GM10266 (cell line): ENCODE results near the gene STK40.

ENCODE experiments used
- DNase-seq: peaks from one replicate; pipeline ENCODE4 v3.0.0; 2012; ENCODE audit errors: extremely low spot score
- TF ChIP-seq, protein P1 (sequence below): IDR thresholded peaks from 2 replicates; pipeline ENCODE4 v1.5.1; 2012; ENCODE audit warnings: mild to moderate bottlenecking, low read depth; ENCODE audit not compliant: control insufficient read depth, insufficient read depth; ENCODE audit errors: missing control alignments

Gene STK40

DNA sequence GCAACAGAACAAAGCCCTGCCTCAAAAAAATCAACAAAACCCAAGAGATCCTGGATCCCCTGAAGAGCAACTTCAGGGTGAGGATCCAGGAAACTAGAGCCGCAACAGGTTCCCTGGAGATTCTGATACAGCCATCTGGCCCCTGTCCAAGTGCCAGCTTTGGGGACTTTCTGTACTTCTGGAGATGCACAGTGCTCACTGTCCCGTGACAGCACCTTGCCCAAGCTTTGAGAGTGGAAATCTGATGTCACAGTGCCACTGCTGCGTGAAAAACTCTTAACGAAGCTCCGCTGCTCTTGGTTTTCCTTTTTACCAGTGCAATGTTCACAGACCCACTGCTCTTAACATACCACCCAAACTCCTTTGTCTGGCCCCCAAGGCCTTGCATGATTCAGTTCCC lies 26.3 kb downstream of the STK40 start:
- TF ChIP-seq, protein P1, sequence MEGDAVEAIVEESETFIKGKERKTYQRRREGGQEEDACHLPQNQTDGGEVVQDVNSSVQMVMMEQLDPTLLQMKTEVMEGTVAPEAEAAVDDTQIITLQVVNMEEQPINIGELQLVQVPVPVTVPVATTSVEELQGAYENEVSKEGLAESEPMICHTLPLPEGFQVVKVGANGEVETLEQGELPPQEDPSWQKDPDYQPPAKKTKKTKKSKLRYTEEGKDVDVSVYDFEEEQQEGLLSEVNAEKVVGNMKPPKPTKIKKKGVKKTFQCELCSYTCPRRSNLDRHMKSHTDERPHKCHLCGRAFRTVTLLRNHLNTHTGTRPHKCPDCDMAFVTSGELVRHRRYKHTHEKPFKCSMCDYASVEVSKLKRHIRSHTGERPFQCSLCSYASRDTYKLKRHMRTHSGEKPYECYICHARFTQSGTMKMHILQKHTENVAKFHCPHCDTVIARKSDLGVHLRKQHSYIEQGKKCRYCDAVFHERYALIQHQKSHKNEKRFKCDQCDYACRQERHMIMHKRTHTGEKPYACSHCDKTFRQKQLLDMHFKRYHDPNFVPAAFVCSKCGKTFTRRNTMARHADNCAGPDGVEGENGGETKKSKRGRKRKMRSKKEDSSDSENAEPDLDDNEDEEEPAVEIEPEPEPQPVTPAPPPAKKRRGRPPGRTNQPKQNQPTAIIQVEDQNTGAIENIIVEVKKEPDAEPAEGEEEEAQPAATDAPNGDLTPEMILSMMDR: no peak
- DNase-seq: no peak

DNA sequence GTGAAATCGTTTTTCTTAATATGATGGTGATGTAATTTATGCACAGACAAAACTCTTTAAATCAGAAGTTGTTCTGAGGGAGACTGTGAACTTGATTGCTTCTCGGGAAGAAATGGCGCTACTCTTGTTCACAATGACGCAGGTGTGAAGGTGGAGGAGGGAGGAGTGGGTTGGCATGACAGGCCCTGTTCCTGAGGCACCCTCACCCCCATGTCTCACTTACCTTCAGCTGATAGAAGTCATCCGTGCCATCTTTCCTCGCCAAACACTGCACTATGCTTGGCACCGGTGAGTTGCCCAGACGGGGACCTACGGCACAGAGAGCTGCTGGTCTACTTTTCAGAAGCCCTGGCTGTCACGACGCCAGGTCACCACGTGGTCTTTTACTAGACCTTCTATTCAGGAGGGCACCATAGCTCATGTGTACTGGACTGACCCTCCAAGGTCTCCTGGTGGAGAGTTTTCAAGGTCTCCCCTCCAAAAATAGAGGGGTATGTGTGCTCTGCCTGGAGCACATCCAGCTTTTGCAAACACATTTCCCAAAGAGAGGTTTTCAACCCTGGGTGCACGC lies 27.1 kb downstream of the STK40 start:
- TF ChIP-seq, protein P1: no peak
- no peak for DNase-seq

DNA sequence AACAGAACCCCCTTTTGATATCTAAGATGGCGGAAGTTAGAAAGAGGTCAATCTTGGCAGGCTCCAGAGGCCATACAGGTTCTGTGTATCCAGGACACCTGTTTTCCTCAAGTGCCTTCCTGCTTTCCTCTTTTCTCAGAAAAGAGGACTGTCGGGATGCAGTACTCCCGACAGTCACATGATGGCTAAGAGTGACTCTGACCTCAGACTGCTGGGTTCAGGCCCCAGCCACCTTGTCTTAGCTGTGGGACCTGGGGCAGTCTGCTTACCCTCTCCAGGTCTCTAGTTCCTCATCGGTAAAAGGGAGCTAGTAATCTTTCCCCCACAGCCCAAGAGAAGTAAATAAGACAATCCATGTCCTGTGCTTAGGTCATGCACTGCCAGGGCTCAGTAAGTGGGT lies 29.9 kb downstream of the STK40 start:
- no peak for DNase-seq
- TF ChIP-seq, protein P1: no peak

DNA sequence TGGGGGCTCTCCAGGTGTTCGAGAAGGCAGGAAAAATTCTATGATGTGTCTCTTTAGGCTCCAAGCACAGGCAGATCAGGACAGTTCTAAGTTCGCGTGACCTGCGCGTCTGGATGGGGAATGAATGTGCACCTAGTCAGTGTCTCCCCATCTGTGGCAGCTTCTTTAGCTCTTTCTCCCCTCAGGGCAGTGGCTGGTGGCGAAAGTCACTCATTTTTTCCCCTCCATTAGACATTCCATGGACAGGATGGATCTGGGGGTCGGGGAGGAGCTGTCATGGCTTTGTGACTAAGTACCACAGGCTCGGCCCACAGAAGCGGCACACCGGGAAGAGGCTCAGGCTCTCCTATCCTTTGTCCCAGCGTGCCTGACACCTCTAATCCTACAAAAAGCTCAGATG lies 31.2 kb downstream of the STK40 start:
- TF ChIP-seq, protein P1: no peak
- DNase-seq: no peak

DNA sequence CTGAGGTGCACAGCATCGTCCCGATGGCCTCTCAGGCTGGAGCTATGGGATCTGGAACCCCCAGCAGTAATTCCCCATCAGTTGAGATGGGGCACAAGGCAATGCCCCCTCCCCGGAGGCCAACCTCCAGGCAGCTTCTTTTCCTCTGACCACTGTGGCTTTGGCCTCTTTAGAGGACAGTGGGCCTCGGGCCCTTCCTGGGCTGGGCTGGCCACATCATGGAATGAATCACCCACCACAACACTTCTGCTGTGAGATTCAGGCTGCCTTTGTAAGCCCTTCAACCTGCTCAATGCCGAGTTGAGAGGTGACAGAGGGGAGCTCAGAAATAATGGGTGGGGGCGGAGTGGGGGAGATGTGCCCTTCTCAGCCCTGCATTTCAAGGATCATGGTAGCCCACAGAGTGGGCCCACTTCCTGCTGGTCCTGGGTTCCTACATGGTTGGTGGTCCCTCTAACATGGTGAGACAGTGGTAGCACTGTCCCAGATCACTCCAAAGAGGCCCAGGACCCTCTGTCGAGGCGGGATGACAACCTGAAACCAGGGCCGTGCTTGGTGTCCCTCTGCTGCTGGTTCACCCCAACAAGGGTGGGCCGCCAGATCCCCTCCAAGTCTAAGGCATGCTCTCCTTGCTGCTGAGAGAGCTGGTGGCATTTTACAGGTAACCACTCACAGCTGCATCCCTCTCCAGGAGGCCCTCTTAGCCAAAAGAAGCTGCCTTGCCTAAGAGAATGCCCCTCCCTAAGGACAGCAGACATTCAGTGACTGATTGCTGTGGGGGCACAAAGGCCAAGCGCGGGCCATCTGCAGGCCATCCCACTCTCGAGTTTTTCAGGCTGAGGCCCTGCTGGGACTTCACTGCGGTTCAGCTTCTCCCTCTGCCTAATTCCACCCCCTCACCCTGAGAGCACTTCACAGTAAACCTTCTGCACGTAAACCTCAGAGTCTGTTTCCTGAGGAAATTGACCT lies 32.5 kb downstream of the STK40 start:
- TF ChIP-seq, protein P1: no peak
- DNase-seq: no peak

DNA sequence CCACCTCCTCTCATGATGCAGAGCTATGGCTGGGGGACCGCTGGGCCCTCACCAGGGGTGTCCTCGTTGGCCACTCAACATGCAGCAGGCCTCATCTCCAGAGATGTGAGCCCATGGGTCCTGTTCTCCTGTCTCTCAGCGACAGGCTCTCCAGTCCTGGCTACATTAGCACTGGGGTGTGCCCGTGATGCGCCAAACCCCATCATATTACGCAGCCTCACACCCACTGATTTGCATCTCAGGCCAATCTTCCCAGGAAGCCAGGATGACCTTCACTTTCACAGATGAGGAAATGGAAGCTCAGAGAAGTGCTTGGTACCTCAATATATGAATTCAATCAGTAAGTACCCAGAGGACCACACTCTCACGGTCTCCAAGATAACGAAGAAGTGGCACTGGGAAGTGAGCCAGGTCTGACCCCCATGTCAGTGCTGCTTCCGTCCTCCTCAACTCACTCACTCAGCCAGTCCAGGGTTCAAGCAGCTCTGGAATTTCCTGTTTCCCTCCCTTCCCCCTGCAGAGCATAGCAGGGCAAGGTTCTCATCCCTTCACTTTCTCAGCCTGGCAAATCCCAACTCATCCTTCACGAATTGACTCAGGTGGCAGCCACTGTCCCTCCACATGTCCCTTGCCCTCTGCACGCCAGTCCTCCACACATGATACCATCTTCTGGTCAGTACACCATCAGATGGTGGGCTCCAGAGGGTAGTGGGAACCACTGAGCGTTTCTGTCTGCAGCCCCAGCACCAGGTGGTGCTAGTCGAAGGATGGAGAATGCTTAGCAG lies 33.4 kb downstream of the STK40 start:
- no peak for DNase-seq
- TF ChIP-seq, protein P1: no peak
